GM21360 (cell line): Measurements from ENCODE around the gene RGS19.

Experiments
- ATAC-seq: cut with Tn5 transposase; IDR thresholded peaks from one replicate; pipeline ENCODE4 v1.9.1; 2021; ENCODE audit warnings: mild to moderate bottlenecking, moderate library complexity; ENCODE audit not compliant: unreplicated experiment

Gene RGS19

GRCh38 chr20:64037498-64038213, 41.7 kb downstream of the RGS19 start:
- no peak for ATAC-seq

- no peak for ATAC-seq
Measured at GRCh38 chr20:64037199-64037497, 42.2 kb downstream of the RGS19 start.

- ATAC-seq: no peak
Measured at GRCh38 chr20:64036346-64037198, 42.7 kb downstream of the RGS19 start.

GRCh38 chr20:64035933-64036345, 43.4 kb downstream of the RGS19 start, which contains the start of gene C20orf204:
Gene C20orf204, plus strand, starts transcription at chr20:64036182. Its CDS starts 142 bp downstream, at chr20:64036324.
- ATAC-seq: no peak

- ATAC-seq: no peak
Measured at GRCh38 chr20:64035066-64035932, 44.0 kb downstream of the RGS19 start.

GRCh38 chr20:64033981-64034493, 45.3 kb downstream of the RGS19 start:
- no peak for ATAC-seq

GRCh38 chr20:64032706-64033624, 46.4 kb downstream of the RGS19 start:
- no peak for ATAC-seq

GRCh38 chr20:64031822-64032314, 47.5 kb downstream of the RGS19 start:
- ATAC-seq: no peak

GRCh38 chr20:64030371-64031134, 48.8 kb downstream of the RGS19 start:
- no peak for ATAC-seq

GRCh38 chr20:64029293-64030117, 49.8 kb downstream of the RGS19 start:
- no peak for ATAC-seq

GRCh38 chr20:64027981-64028685, 51.2 kb downstream of the RGS19 start:
- no peak for ATAC-seq

- ATAC-seq: no peak
Measured at GRCh38 chr20:64025826-64026412, 53.4 kb downstream of the RGS19 start.

GRCh38 chr20:64025101-64025825, 54.1 kb downstream of the RGS19 start:
- ATAC-seq: no peak

- ATAC-seq: no peak
Measured at GRCh38 chr20:64024141-64024990, 55.0 kb downstream of the RGS19 start.

- no peak for ATAC-seq
Measured at GRCh38 chr20:64023361-64024140, 55.8 kb downstream of the RGS19 start.
